SK-N-SH treated with all-trans-retinoic acid at 6 μM for 48 hours (cell line): ENCODE results near the gene RNF208.

Experiments used
- ATAC-seq: fragments of 200-7000 bp; cut with Tn5 transposase; 3 replicates; pipeline ENCODE4 v1.9.1; 2020; ENCODE audit warnings: mild to moderate bottlenecking, moderate library complexity
- ARNTL ChIP-seq: fragments of 450-650 bp; formaldehyde crosslinking; IDR thresholded peaks from 2 replicates; pipeline ENCODE4 v1.5.0; 2020; ENCODE audit warnings: low read depth, mild to moderate bottlenecking, moderate library complexity, borderline replicate concordance
- BACH2 ChIP-seq: fragments of 250-450 bp; sonication (Bioruptor Pico); IDR thresholded peaks from 2 replicates; pipeline ENCODE4 v1.9.0; 2021; ENCODE audit warnings: mild to moderate bottlenecking, borderline replicate concordance
- CREB5 ChIP-seq: fragments of 250-450 bp; sonication (Bioruptor Pico); IDR thresholded peaks from 2 replicates; pipeline ENCODE4 v1.5.1; 2020; ENCODE audit warnings: low read depth, mild to moderate bottlenecking, moderate library complexity
- CSDC2 ChIP-seq: fragments of 250-450 bp; sonication (Bioruptor Pico); IDR thresholded peaks from 2 replicates; pipeline ENCODE4 v1.5.0; 2020; ENCODE audit warnings: mild to moderate bottlenecking, moderate library complexity
- CSRNP3 ChIP-seq: fragments of 250-450 bp; sonication (Bioruptor Pico); IDR thresholded peaks from 2 replicates; pipeline ENCODE4 v1.5.1; 2021; ENCODE audit warnings: mild to moderate bottlenecking, moderate library complexity
- ESRRG ChIP-seq: fragments of 250-450 bp; sonication (Bioruptor Pico); IDR thresholded peaks from 2 replicates; pipeline ENCODE4 v1.6.1; 2021; ENCODE audit warnings: mild to moderate bottlenecking
- ISL1 ChIP-seq: fragments of 250-450 bp; sonication (Bioruptor Pico); IDR thresholded peaks from 2 replicates; pipeline ENCODE4 v2.1.2; 2022; ENCODE audit warnings: mild to moderate bottlenecking, moderate library complexity
- OSR1 ChIP-seq: fragments of 250-450 bp; sonication (Bioruptor Pico); IDR thresholded peaks from 2 replicates; pipeline ENCODE4 v1.8.0; 2022; ENCODE audit warnings: moderate library complexity, mild to moderate bottlenecking, inconsistent platforms
- PATZ1 ChIP-seq: fragments of 250-450 bp; sonication (Bioruptor Pico); IDR thresholded peaks from 2 replicates; pipeline ENCODE4 v1.8.0; 2020; ENCODE audit warnings: mild to moderate bottlenecking, moderate library complexity, borderline replicate concordance
- POU6F1 ChIP-seq: fragments of 250-450 bp; sonication (Bioruptor Pico); IDR thresholded peaks from 2 replicates; pipeline ENCODE4 v1.8.0; 2021; ENCODE audit warnings: low read depth, mild to moderate bottlenecking, moderate library complexity, borderline replicate concordance
- PPARA ChIP-seq: fragments of 250-450 bp; sonication (Bioruptor Pico); IDR thresholded peaks from 2 replicates; pipeline ENCODE4 v1.5.0; 2020; ENCODE audit warnings: mild to moderate bottlenecking, borderline replicate concordance
- SNAI2 ChIP-seq: fragments of 250-450 bp; sonication (Bioruptor Pico); IDR thresholded peaks from 2 replicates; pipeline ENCODE4 v1.5.0; 2020; ENCODE audit warnings: mild to moderate bottlenecking, moderate library complexity
- TCF4 ChIP-seq: fragments of 250-450 bp; sonication (Bioruptor Pico); IDR thresholded peaks from 2 replicates; pipeline ENCODE4 v1.8.0; 2021; ENCODE audit warnings: mild to moderate bottlenecking, moderate library complexity, borderline replicate concordance
- TOX ChIP-seq: fragments of 250-450 bp; sonication (Bioruptor Pico); IDR thresholded peaks from 2 replicates; pipeline ENCODE4 v1.8.0; 2021; ENCODE audit warnings: mild to moderate bottlenecking, moderate library complexity, borderline replicate concordance
- TSHZ2 ChIP-seq: fragments of 250-450 bp; sonication (Bioruptor Pico); IDR thresholded peaks from 2 replicates; pipeline ENCODE4 v1.5.0; 2020; ENCODE audit warnings: mild to moderate bottlenecking, moderate library complexity
- ZC3H10 ChIP-seq: fragments of 250-450 bp; sonication (Bioruptor Pico); IDR thresholded peaks from 2 replicates; pipeline ENCODE4 v1.5.1; 2021; ENCODE audit warnings: mild to moderate bottlenecking, moderate library complexity
- ZFP3 ChIP-seq: fragments of 250-450 bp; sonication (Bioruptor Pico); IDR thresholded peaks from 2 replicates; pipeline ENCODE4 v1.5.0; 2020; ENCODE audit warnings: mild to moderate bottlenecking, moderate library complexity
- ZNF565 ChIP-seq: fragments of 450-650 bp; formaldehyde crosslinking; conservative IDR thresholded peaks from 2 replicates; pipeline ENCODE4 v1.5.0; 2020; ENCODE audit warnings: low read depth, mild to moderate bottlenecking, moderate library complexity
- ZNF8 ChIP-seq: fragments of 450-650 bp; formaldehyde crosslinking; IDR thresholded peaks from 2 replicates; pipeline ENCODE4 v1.5.0; 2020; ENCODE audit warnings: mild to moderate bottlenecking, moderate library complexity

The RNF208 gene

GRCh38 chr9:137221506-137222111 lies 431 bp downstream of the RNF208 start (continued):
- no peak for TF ChIP-seq PPARA
- TF ChIP-seq TCF4: no peak
- TF ChIP-seq ZC3H10 (CRISPR knock-in tag): no peak
- TF ChIP-seq BACH2 (CRISPR knock-in tag): no peak
- TF ChIP-seq ZNF8 (CRISPR knock-in tag): no peak
- TF ChIP-seq SNAI2 (CRISPR knock-in tag): no peak
- TF ChIP-seq ZFP3 (CRISPR knock-in tag): no peak
- TF ChIP-seq CSRNP3 (CRISPR knock-in tag): no peak

- ATAC-seq: no peak
- TF ChIP-seq ESRRG (no peak), ARNTL (CRISPR knock-in tag) (no peak), PPARA (no peak), BACH2 (CRISPR knock-in tag) (no peak), CREB5 (CRISPR knock-in tag) (no peak), POU6F1 (CRISPR knock-in tag) (no peak), PATZ1 (CRISPR knock-in tag) (no peak), ZNF8 (CRISPR knock-in tag) (no peak), OSR1 (CRISPR knock-in tag) (no peak), ZFP3 (CRISPR knock-in tag) (no peak), ZNF565 (CRISPR knock-in tag) (no peak), TOX (CRISPR knock-in tag) (no peak), CSDC2 (no peak), ISL1 (no peak), TSHZ2 (no peak), CSRNP3 (CRISPR knock-in tag) (no peak)
These were observed 940 bp downstream of the RNF208 start for GRCh38 chr9:137221095-137221505.
